Muscle of arm (tissue), 12 donors: ENCODE results near the gene LPP. TPM values are rescaled to one million over a fixed set of nuclear protein-coding genes. Genes with fewer than 3 reads are reported as not detected.

Source experiments
- DNase-seq: peaks from one replicate; pipeline ENCODE4 v3.0.0-alpha.2; 2013
- polyA plus RNA-seq, 12 donors: library from polyadenylated mRNA; unstranded; fragments of 120-200 nt; gene quantifications; one replicate each; pipeline ENCODE4 v1.2.1, GENCODE V29; 2013; ENCODE audit not compliant: insufficient read length in 12 of 12

The LPP gene
- polyA plus RNA-seq, 12 donors, result 13.8 to 39.6 (median 16.4) TPM; not detected in 1

DNA sequence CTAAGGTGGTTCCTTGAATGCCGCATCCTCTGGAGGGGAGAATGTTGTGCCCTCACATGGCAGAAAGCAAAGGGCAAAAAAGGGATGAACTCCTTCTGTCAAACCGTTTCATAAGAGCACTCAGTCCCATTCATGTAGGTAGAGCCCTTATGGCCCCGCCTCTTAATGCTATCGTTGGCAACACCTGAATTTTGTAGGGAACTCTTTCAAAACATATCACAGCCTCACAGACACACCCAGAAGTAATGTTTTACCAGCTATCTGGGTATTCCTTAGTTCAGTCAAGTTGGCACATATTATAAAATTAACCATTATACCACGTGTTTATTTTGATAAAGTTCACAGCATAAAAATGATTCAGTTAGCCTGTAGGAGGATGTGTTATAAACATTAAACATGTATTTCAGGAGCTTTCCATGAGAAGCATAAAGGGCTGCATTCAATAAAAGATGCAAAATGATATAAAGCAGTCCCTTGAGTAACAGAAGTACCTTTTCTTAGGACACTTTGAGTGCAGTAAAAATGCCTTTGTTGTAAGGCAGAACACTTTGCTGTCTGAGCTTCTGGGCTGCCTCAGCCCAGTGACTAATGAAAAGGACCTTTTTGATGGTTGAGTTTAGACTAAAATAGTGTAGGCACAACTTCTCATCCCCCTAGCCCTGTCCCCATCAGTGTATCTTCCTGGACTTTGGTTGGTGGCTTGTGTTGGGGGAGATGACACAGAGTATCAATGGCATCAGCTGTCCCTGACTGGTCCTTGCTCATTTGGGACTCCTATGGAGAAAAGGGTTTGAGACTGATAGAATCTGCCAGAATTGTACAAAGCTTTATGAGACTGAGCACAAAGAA is 754.3 kb downstream of the LPP start:
- DNase-seq, result no peak

DNA sequence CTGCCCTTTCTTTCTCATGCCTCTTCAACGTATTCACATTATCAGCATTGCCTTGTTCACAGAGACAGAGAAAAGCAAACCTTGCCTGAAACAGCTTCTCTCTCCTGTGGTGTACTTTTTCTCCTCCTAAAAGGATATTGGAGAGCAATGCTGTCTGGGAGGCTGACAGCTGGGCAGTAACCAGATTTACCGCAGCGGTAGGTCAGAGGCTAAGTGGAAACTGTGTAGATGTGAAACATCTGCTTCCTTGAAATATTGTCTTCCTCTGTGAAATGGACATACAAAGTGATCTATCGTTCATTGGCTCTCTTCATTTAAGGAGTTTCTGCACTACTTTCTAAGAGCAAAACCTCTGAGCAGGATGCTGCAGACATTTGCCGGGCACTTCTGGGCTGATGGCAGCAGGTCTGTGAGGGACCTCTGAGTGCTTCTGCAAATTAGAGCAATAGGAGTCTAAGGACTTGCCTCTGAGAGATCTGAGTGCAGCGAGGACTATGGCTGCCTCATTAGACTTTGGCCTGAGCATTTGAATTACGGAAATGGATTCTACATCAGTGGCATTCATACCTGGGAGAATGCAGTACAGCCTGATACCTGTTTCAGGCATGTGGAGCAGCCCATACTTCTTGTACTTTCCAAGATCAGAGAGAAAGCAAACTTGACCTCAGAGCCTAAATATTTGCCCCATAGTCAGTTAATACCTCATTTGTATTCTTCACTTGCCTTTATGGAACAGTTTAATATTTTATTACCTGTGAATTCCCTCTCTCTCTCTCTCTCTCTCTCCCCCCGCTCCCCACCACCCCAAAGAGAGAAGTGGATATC is 757.3 kb downstream of the LPP start:
- no peak for DNase-seq

DNA sequence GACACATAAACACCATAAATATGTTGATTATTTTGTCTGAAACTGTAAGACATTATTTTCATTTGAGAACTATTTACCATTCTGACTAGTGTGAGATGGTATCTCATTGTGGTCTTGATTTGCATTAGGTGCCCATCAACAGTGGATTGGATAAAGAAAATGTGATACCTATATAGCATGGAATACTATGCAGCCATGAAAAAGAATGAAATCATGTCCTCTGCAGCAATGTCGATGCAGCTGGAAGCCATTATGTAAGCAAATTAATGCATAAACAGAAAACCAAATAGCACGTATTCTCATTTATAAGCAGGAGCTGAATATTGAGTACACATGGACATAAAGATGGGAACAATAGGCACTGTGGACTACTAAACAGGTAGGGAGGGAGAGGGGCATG is 759.1 kb downstream of the LPP start:
- DNase-seq, result no peak

- no peak for DNase-seq
Measured at GRCh38 chr3:188914552-188914951, 760.6 kb downstream of the LPP start.

- no peak for DNase-seq
Measured at GRCh38 chr3:188915127-188915526, 761.2 kb downstream of the LPP start.

DNA sequence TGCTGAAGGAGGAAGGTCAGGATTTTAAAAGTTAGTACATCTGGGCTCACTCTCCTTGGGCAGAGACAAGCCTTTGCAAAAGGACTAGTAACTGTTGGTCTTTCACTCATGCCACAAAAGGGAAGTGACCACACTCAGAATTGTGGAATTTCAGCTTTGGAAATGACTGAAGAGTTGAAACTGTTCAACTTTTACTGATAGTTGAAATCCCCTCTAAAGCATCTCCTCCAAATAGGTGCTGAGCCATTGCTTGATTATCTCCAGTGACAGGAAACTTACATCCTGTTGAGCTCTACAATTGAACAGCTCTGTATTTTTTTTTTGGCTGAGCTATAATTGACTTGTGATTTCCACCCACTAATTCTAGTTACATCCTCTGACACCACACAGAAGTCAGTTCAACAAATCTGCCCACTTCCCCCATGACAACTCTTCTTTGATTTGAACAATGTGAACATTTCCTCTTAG is 763.0 kb downstream of the LPP start:
- DNase-seq, result no peak

DNA sequence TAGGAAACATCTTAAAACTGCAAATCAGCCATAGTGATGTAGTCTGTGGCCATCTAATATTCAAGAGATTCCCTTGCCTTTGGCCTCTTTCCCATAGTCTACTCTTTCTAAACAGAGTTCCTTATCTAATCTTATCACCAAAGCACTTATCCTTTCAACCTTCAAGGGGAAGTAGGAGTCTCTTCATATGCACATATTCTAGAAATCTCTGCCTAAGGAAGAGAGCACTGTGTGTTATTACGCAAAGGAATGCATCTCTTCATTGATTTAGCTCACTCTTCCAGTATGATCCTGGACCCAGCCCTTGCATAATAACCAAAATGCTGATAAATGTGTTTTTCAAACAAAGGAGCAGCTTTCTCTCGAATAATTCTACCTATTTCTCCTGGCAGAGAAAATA is 764.1 kb downstream of the LPP start:
- no peak for DNase-seq

DNA sequence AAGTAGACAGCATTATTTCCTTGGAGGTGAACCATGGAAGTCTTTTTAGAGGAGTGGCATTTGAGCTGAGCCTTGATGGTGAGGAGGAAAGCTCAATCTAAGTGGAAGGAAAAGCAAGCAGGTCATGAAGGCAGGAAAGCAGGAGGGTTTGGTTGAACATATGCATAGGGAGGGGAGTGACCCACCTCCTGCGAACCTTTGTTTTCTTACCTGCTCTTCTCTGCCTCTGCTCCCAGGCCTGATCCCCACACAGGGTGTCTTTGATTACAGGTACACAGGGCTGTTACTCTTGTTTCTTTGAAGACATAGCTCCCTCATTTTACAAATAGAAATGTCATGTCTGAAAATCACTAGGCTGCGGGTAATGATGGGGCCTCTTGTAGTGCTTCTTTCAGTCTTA is 769.7 kb downstream of the LPP start:
- no peak for DNase-seq

- no peak for DNase-seq
Measured at GRCh38 chr3:188925376-188925775, 771.4 kb downstream of the LPP start.

- DNase-seq, result no peak
Measured at GRCh38 chr3:188926111-188926510, 772.2 kb downstream of the LPP start.

DNA sequence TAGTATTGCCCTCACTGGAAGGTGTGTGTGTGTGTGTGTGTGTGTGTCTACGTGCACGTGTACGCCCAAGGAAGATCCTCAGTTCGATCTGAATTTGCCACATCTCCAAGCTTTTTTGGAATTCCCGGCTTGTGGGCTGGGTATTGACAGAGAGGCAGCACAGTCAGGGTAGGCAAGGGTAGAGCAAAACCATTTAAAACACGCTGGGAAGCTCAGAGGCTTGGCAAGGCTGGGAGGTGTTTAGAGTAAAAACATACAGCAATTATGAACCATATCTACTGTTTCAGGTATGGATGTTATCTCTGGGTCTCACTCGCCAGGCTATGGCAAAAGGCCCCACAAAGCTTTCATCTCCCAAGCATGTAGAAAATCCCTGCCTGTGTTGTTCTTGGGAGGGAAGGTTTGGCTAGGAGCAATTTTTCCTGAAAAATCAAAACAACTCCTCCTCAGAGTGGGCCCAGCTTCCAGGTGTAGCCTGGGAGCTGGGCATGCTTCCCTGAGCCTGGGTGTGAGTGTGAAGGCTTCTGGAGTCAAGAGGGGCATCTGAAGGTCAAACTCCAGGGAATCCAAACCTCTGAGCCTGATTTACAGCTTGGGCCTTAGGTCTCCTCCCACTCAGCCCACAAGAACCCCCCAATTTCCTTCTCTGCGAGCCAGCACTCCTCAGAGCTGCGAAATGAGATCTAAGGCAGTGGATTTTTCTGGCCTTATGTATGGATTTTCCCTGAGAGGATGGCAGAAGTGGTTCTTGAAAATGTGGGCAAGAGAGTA is 773.0 kb downstream of the LPP start:
- no peak for DNase-seq

DNA sequence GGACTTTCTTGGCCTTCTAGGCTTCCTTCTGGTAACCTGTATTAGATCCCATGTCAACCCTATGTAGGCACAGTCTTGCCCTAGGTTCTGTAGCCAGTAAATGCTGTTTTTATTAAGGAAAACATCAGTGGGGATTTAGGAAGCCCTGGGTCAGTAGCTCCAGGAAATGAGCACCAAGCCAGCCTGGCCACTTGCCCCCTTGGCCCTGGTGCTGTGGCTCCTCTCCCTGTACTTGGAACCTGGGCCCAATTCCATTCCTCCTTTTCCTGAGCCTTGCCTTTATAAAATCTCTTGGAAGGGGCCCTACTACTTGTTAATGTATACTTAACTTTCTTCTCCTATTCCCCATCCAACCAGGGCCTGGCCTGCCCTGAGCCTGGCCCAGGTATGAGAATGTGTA is 774.0 kb downstream of the LPP start:
- DNase-seq, result no peak

DNA sequence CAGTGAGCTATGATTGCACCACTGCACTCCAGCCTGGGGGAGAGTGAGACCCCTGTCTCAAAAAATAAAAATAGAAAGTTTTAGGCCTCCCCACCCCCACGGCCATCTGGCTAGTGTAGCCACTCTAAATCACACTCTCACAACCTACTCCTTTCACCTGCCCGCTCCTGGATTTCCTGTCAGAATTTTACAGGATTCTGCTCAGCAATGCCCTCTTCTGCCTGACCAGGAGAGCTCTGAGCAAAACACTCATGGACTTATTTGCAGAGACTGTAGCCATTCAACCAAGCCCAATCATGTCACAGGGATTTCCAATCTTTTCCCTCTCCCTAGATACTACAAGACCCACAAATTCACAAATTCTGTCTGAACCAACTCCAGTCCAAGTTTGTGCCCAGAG is 775.2 kb downstream of the LPP start:
- no peak for DNase-seq

- no peak for DNase-seq
Measured at GRCh38 chr3:188931036-188931435, 777.1 kb downstream of the LPP start.

- DNase-seq, result no peak
Measured at GRCh38 chr3:188931531-188931930, 777.6 kb downstream of the LPP start.

DNA sequence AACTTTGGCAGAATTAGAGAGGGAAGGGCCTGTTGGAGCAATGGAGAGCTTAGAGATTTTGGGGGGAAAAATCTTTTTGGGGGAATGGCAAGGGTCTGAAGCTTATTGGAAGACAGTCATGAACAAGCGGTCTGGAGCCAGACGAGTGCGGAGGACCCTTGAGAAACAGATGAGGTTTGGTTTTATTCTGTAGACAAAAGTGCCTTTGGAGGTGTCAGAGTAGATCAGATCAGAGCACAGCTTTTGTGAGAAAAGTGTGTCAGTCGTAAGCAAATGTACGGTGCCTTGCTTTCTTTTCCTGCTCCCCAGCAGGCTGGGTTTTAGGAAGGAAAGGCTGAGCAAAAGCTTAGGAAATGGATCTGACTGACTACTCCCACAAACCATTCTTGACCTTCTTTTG is 781.0 kb downstream of the LPP start:
- no peak for DNase-seq

DNA sequence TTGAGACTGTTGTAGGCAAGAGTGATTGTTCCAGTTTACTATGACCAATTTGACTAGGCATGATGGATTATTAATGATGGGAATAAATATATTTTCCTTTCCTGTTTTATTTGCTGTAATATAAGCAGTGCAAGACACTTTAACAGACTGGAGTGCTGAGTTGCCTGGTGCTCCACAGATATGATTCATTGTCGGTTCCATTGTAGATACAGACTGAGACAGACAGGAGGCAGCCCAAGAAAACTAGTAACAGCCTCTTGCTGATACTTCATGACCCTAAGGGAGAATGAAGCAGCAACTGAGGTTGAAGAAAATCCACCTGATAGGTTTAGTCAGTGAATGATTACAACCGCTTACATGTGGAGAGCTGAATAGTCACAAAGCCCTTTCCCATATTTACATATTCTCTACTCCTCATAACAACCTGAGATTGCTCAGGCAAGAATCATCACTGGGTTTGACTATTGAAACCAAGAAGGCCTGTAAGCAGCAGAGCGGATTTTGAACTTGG is 782.7 kb downstream of the LPP start:
- no peak for DNase-seq

DNA sequence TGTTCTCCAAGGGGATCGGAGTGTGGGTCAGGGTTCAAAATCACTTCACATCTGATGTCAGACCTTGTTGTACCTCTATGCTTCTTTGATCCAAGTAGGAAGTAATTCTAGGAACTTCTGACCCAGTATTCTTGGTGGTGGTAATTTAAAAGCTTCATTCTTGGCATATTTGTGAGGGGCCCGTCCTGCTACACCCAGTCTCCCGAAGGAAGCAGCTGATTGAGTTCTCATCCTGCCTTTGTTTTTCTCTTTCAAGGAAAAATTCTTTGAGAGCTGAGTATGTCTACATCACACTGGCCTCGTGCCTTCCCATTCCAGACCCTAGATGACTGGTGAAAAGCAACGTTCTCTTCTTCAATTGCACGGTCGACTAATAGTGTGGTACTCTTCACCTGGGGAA is 783.4 kb downstream of the LPP start:
- DNase-seq, result no peak

DNA sequence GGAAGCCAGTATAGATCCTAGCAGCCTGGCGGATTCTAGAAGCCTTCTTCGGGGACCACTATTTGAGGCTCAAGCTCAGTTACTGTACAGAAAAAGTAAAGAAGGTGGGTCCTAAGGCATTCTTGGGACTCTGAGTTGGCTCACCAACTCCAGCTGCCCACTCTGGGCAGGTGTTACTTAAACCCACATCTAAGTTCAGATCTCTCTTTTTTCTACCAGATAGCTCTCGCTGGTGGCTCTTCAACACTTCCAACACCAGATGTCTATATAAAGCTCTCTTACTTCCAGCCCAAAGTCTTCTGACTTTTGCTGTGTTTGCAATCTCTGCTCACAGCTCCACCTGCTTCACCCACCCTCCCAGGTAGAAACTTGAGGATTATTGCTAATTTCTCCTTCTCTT is 785.0 kb downstream of the LPP start:
- DNase-seq, result no peak

DNA sequence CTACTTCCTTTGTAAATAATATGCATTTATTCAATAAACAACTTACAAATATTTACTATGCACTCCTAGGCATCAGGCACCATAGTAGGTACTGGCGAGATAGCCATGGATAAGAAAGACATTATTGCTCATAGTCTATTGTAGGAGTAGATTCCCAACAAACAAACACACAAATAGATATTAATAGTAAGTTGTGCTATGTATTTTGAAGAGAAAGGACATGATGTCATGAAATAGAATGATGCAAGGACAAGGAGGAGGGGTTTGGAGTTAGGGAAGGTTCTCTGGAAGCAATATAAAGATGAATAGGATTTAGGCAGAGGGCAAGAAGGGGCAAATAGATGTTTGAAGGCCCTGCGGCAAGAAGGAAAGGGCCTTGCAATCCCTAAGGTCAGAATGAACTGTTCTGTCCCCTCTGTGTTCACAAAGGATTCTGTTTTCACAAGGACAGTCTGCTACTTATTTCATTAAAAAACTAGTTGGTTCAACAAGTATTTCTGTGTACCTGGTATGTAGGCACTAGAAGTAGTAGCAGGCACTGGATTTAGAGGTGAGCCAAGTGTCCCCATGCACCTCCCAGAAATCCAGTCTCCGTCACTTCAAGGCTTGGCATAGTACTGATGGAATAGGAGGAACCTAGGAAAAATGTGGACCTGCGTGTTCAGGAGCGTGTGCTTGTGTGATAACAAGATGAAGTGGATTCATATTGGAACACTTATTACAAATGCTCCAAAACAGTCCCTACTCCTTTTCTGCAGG is 786.0 kb downstream of the LPP start:
- DNase-seq, result no peak
